Endodermal cell (in vitro differentiated cells): Measurements from ENCODE around the gene MTA1. TPM values are rescaled to one million over a fixed set of nuclear protein-coding genes. Genes with fewer than 3 reads are reported as not detected.

Source experiments
- DNase-seq: peaks from one replicate; pipeline ENCODE4 v3.0.0-alpha.2; 2017
- H3K27ac ChIP-seq: 2 replicates; pipeline ENCODE4 v1.5.1; 2013; ENCODE audit warnings: mild to moderate bottlenecking, low read depth, low read length, moderate library complexity
- H3K27me3 ChIP-seq: 2 replicates; pipeline ENCODE4 v1.6.1; 2013; ENCODE audit warnings: mild to moderate bottlenecking, low read length, moderate library complexity; ENCODE audit not compliant: insufficient read depth, control insufficient read depth, poor library complexity, severe bottlenecking
- H3K36me3 ChIP-seq: 2 replicates; pipeline ENCODE4 v1.7.0; 2013; ENCODE audit warnings: mild to moderate bottlenecking, low read length, moderate library complexity; ENCODE audit not compliant: control insufficient read depth, insufficient read depth
- H3K4me1 ChIP-seq: one replicate; pipeline ENCODE4 v1.7.0; 2013; ENCODE audit warnings: low read length; ENCODE audit not compliant: control insufficient read depth, insufficient read depth
- H3K4me3 ChIP-seq: 2 replicates; pipeline ENCODE4 v1.5.1; 2013; ENCODE audit warnings: mild to moderate bottlenecking, low read length, moderate library complexity
- H3K9ac ChIP-seq: 2 replicates; pipeline ENCODE4 v1.6.1; 2013; ENCODE audit warnings: mild to moderate bottlenecking, low read length, moderate library complexity; ENCODE audit not compliant: poor library complexity, severe bottlenecking; ENCODE audit errors: extremely low read depth
- H3K9me3 ChIP-seq: 2 replicates; pipeline ENCODE4 v1.6.1; 2013; ENCODE audit warnings: mild to moderate bottlenecking, low read length, moderate library complexity; ENCODE audit not compliant: control insufficient read depth
- H3K27ac Mint-ChIP-seq: 2 replicates; pipeline ENCODE4 v1.8.0; 2020; ENCODE audit warnings: mixed read lengths
- H3K27me3 Mint-ChIP-seq: 2 replicates; pipeline ENCODE4 v1.8.0; 2021; ENCODE audit warnings: mild to moderate bottlenecking, mixed read lengths; ENCODE audit not compliant: insufficient read depth
- H3K36me3 Mint-ChIP-seq: 2 replicates; pipeline ENCODE4 v1.8.0; 2020; ENCODE audit warnings: low read depth, mixed read lengths
- H3K4me1 Mint-ChIP-seq: 2 replicates; pipeline ENCODE4 v1.8.0; 2020; ENCODE audit warnings: mixed read lengths
- H3K4me3 Mint-ChIP-seq: 2 replicates; pipeline ENCODE4 v1.8.0; 2020; ENCODE audit warnings: mild to moderate bottlenecking, moderate library complexity, mixed read lengths
- H3K9me3 Mint-ChIP-seq: 2 replicates; pipeline ENCODE4 v1.8.0; 2020; ENCODE audit warnings: mild to moderate bottlenecking, mixed read lengths
- whole genome bisulfite sequencing, 2 experiments: methylation state at CpG; one replicate each; pipeline versions ENCODE4 v1.1.5 to v1.1.7; 2013; ENCODE audit warnings: missing lambda C conversion rate in 2 of 2, mixed read lengths in 1 of 2; ENCODE audit not compliant: insufficient coverage in 1 of 2, insufficient read length in 1 of 2; 5-methylcytosine and 5-hydroxymethylcytosine counted together
- total RNA-seq, 2 donors: library from RNA; stranded (reverse); fragmentation: NEBNext Ultra II Directional in 1 of 2; extraction: Animal tissue kit (Norgen Biotek cat#: 25700) in 1 of 2; gene quantifications; 2 replicates in 1 of 2; 3 replicates in 1 of 2; pipeline ENCODE4 v1.2.1, GENCODE V29; 2021
- TF ChIP-seq, protein P1 (sequence below): fragments of 200-600 bp; sonication (generic); conservative IDR thresholded peaks from 2 replicates; pipeline ENCODE4 v1.5.0; 2021; ENCODE audit warnings: antibody characterized with exemption, mild to moderate bottlenecking

Gene MTA1
- total RNA-seq, 2 donors from 2014 or later = 245 to 246 TPM

- TF ChIP-seq, protein P1, sequence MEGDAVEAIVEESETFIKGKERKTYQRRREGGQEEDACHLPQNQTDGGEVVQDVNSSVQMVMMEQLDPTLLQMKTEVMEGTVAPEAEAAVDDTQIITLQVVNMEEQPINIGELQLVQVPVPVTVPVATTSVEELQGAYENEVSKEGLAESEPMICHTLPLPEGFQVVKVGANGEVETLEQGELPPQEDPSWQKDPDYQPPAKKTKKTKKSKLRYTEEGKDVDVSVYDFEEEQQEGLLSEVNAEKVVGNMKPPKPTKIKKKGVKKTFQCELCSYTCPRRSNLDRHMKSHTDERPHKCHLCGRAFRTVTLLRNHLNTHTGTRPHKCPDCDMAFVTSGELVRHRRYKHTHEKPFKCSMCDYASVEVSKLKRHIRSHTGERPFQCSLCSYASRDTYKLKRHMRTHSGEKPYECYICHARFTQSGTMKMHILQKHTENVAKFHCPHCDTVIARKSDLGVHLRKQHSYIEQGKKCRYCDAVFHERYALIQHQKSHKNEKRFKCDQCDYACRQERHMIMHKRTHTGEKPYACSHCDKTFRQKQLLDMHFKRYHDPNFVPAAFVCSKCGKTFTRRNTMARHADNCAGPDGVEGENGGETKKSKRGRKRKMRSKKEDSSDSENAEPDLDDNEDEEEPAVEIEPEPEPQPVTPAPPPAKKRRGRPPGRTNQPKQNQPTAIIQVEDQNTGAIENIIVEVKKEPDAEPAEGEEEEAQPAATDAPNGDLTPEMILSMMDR = no peak
- Mint-ChIP-seq H3K4me1 (peaks cover 1% of the 10 kb centered on the region), H3K4me3 (peak overlapping the region; percentile 38), H3K9me3 (peaks cover 9% of the 10 kb centered on the region), H3K27ac (no peak overlapping the region), H3K27me3 (peaks cover 85% of the 10 kb centered on the region), H3K36me3 (no peaks in the 10 kb centered on the region)
- H3K4me1 ChIP-seq = no peaks in the 10 kb centered on the region
- 63 to 67% methylated on average over 1 to 5 of the region's 5 CpGs for WGBS, 2 experiments
- H3K9me3 ChIP-seq = no peaks in the 10 kb centered on the region
- no peak overlapping the region for H3K27ac ChIP-seq
- H3K27me3 ChIP-seq = peaks cover 55% of the 10 kb centered on the region
- no peak for DNase-seq
- peak overlapping the region; percentile 62 for H3K4me3 ChIP-seq
- H3K36me3 ChIP-seq = no peaks in the 10 kb centered on the region
- H3K9ac ChIP-seq = no peak overlapping the region
These were observed 9.0 kb upstream of the MTA1 start for GRCh38 chr14:105410642-105411016.

GRCh38 chr14:105411017-105411941, 8.3 kb upstream of the MTA1 start:
- H3K36me3 ChIP-seq = no peaks in the 10 kb centered on the region
- WGBS, 2 experiments = 21 to 54% methylated on average over 18 to 81 of the region's 86 CpGs
- Mint-ChIP-seq H3K9me3 (peaks cover 3% of the 10 kb centered on the region), H3K36me3 (peaks cover 1% of the 10 kb centered on the region), H3K27ac (no peak overlapping the region), H3K27me3 (peaks cover 81% of the 10 kb centered on the region), H3K4me1 (peaks cover 1% of the 10 kb centered on the region), H3K4me3 (peak overlapping the region; percentile 38)
- no peaks in the 10 kb centered on the region for H3K9me3 ChIP-seq
- peaks cover 55% of the 10 kb centered on the region for H3K27me3 ChIP-seq
- TF ChIP-seq, protein P1 = no peak
- H3K4me1 ChIP-seq = no peaks in the 10 kb centered on the region
- H3K27ac ChIP-seq = no peak overlapping the region
- no peak overlapping the region for H3K9ac ChIP-seq
- DNase-seq = peak; percentile 81
- H3K4me3 ChIP-seq = peak overlapping the region; percentile 62

DNA sequence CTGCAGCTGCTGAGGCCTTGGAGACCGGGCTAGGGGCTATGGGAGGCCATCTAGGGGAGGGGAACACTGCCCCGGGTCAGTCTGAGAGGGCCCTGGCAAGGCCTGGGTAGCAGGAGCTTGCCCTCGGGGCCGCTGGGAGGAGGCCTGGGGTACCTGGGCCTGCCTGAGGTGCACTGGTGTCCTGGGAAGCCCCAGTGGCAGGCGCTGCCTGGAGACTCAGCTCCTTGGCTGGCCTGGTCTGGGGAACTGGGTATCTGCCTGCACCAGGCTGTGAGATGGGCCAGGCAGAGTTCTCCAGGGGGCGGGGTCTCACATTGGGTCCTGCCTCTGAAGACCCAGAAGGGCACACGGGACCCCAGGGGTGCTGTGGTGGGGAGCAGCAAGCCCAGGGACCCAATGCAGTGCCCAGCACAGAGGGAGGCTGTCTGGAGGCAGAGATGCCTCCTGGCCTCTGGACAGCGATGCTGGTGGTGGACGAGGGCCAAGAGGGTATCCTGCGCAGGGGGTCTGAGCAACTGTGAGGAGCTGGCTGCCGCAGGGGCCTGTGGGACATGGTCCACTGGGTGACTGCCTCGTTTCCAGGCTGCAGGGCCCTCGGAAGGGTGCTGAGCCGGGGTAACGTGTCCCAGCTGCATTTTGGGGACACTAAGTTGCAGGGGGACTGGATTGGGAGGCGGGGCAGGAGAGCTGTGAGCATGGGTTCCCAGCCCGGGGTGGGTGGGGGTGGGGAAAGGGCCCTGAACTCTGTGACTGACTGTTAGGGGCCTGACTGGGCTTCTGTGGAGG, 7.4 kb upstream of the MTA1 start:
- Histone ChIP-seq H3K9ac (no peak overlapping the region), H3K27ac (no peak overlapping the region), H3K27me3 (peaks cover 55% of the 10 kb centered on the region), H3K36me3 (no peaks in the 10 kb centered on the region), H3K9me3 (no peaks in the 10 kb centered on the region), H3K4me3 (no peak overlapping the region), H3K4me1 (no peaks in the 10 kb centered on the region)
- H3K4me1 Mint-ChIP-seq = peaks cover 1% of the 10 kb centered on the region
- peaks cover 73% of the 10 kb centered on the region for H3K27me3 Mint-ChIP-seq
- no peak overlapping the region for H3K27ac Mint-ChIP-seq
- DNase-seq = peak; percentile 57
- WGBS, 2 experiments = 81 to 89% methylated on average over 8 to 17 of the region's 17 CpGs
- TF ChIP-seq, protein P1 = no peak
- peaks cover 7% of the 10 kb centered on the region for H3K36me3 Mint-ChIP-seq
- H3K9me3 Mint-ChIP-seq = no peaks in the 10 kb centered on the region
- no peak overlapping the region for H3K4me3 Mint-ChIP-seq
